GM18508 (cell line): Measurements from ENCODE around the gene AGPAT3.
"Not testable (repeated sequence)": the region's sequence is repeated elsewhere in the genome, so short reads cannot be mapped to it uniquely, and the experiment has no call there.

ENCODE experiments used
- ATAC-seq: cut with Tn5 transposase; IDR thresholded peaks from one replicate; pipeline ENCODE4 v1.9.1; 2021; ENCODE audit warnings: moderate number of reproducible peaks; ENCODE audit not compliant: insufficient read depth, unreplicated experiment

AGPAT3 gene

DNA sequence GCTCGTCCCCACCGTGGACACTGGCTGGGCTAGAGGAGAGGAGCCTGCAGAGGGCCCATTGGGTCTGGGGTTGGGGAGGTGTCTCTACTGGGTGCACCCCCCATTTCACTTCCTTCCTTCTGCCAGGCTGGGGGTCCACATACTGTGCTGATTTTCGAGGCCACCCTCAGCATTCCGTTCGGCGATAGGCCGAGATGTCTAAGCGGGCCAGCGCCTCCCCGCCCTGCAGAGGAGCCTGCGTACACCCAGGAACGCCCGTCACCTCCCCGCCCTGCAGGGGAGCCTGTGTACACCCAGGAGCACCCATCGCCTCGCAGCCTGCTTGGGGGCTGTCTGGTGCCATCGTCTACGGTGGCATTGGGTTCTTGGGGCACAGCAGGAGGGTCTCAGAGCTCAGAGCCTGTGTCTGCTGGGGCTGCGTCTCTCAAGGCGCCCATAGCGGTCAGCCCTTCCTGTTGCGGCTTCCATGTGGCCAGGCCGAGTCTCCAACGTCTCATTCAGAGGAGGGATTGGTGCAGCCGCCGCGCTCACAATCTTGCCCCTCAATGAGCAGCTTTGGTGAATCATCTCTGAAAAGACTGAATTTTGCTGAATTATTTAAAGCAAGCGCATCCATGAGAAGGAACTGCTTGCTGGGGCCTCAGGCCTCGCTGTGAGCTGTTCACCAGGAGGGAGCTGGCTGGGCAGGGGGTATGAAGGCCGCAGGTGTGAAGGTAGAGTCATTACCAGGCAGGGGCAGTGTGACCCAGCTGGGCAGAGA, 30.7 kb upstream of the AGPAT3 start:
- ATAC-seq: no peak

DNA sequence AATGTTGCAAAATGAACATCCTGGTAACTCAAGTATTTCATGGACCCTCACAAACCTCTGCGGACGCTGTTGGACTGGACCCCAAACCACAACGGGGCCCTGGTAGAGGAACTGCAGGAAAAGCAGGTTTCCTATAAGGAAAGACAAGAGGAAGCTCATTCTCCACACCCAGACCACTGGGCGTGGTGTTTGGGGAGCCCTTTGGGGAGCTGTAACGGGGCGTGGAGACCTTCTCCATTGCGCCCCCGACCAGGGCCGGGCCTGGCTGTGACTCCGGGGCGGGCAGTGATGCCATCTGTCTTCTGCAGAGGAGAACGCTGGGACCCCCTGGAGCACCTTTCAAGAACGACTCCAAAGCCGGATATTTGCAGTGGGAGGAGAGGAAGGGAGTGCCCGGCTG, 30.0 kb upstream of the AGPAT3 start:
- ATAC-seq: no peak

DNA sequence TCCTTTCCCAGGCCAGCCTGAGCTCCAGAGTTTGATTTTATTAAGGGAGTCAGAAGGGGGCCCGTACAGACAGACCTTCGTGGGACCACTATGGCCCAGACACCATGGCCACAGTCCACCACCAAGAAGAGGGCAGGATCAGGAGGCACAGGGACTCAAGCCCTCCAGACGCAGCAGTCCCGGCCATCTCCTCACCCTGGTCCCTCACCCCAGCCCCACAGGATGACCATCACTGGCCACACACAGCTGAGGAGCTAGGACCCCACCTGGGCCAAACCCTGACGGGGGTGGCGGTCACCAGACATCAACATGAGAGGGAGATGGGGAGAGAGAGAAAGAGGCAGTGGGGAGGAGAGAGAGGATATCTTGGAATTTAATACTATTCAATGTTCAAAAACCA, 29.2 kb upstream of the AGPAT3 start:
- ATAC-seq: no peak

DNA sequence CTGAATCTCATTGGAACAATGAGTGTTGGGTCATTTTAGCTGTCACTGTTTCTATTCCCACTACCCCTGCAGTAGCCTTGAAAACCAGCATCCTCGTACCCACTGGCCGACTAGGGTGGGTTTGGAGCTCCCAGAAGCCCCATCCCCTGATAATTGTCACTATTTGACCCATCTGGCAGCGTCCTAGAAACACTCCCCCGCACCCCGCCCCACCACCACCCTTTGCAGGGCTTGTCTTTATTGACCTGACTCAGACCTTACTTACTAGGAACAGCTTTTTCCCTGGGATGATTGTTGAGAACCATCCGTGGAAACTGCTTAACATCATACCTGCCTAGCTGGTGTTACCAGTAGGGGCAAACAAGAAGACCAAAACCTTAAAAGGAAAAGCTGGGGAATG, 28.4 kb upstream of the AGPAT3 start:
- ATAC-seq: no peak

DNA sequence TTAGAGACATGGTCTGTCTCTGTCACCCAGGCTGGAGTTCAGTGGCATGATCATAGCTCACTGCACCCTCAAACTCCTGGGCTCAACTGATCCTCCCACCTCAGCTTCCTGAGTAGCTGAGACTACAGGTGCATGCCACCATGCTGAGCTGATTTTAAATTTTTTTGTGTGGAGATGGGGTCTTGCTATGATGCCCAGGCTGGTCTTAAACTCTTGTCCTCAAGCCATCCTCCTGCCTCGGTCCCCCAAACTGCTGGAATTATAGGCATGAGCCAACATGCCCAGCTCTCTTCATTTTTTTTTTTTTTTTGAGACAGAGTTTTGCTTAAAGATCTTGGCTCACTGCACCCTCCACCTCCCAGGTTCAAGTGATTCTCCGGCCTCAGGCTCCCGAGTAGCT, 24.8 kb upstream of the AGPAT3 start:
- ATAC-seq: no peak

DNA sequence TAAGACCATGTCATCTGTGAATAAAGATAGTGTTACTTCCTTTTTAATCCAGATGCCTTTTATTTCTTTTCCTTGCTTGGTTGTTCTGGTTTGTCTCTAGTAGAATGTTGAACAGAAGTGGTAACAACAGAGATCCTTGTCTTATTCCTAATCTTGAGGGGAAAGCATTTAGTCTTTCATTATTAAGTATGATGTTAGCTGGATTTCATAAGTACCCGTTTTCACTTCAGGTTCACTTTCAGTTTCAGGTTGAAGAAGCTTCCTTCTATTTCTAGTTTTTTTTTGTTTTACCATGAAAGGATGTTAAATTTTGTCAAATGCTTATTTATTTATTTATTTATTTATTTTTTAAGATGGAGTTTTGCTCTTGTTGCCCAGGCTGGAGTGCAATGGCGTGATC, 22.3 kb upstream of the AGPAT3 start:
- no peak for ATAC-seq

DNA sequence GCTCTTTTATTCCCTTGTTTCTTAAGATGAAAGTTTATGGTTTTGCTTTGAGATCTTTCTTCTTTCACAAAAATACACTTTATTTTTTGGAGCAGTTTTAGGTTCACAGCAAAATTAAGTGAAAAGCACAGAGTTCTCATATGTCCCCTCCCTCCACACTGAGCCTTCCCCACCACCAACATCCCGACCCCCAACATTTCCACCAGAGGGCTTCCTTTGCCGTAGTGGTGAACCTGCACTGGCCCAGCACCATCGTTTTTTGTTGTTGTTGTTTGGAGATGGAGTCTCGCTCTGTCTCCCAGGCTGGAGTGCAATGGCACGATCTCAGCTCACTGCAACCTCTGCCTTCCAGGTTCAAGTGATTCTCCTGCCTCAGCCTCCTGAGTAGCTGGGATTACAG, 20.1 kb upstream of the AGPAT3 start:
- ATAC-seq: not testable (repeated sequence)

DNA sequence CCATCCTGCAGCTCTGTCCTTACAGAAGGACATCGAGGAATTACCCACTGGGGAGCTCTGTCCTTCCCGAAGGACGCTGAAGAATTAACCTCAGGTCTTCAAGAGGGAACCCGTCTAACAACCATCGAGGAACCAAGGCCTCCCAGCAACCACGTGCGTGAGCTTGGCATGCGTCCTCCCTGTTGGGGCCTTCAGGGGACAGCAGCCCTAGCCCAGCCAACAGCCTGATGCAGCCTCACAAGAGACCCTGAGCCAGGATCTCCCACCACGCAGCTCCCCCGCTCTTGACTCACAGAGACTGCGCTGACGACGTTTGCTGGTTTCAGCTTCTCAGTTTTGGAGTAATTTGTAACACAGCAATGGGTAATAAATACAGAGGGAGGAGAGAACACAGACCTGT, 19.6 kb upstream of the AGPAT3 start:
- ATAC-seq: no peak

DNA sequence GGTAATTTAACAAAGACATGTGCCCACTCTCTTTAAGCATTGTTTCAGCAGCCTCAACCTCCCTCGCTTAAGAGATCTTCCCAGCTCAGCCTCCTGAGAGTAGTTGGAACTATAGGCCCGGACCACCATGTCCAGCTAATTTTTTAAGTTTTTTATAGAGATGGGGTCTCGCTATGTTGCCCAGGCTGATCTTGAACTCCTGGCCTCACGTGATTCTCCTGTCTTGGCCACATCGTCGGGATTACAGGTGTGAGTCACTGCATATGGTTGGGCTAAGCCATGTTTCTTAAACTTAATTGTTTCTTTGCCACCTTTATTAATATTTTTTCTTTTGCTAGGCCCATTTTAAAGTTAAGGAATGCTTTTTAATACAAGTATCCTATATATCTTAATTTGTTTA, 18.6 kb upstream of the AGPAT3 start:
- no peak for ATAC-seq

DNA sequence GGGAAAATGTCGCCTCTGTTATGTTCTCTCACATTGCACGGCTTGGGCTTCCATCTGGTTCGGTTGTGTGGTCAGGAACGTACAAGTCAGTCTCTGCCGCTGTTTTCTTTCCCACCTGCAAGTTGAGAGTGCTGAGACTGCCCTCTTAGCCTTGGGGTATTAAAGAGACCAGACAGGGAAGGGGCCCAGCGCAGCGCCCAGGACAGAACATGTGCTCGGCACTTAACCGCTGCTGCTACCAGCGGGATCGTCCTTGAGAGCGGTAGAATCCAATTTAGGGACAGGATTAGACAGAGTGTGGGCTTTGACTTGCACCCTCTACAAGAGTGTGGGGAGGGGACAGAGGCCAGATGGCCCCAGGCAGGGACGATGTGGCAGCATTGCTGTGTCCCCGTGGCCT, 17.7 kb upstream of the AGPAT3 start:
- no peak for ATAC-seq

DNA sequence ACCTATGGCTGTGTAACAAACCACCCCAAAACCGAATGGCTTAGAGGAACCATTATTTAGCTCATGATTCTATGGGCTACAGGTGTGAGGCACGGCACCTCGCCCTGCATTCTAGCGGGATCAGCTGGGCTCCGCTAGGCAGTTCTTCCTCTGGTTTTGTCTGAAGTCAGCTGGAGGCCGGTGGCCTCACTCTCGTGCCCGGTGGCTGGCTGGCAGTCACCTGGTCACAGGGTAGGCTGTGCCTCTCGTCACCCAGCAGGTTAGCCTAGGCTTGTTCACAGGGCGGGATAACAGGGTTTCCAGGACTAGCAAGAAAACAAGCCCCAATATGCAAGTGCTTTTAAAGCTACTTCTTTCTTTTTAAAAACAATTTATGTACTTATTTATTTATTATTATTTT, 16.3 kb upstream of the AGPAT3 start:
- no peak for ATAC-seq

DNA sequence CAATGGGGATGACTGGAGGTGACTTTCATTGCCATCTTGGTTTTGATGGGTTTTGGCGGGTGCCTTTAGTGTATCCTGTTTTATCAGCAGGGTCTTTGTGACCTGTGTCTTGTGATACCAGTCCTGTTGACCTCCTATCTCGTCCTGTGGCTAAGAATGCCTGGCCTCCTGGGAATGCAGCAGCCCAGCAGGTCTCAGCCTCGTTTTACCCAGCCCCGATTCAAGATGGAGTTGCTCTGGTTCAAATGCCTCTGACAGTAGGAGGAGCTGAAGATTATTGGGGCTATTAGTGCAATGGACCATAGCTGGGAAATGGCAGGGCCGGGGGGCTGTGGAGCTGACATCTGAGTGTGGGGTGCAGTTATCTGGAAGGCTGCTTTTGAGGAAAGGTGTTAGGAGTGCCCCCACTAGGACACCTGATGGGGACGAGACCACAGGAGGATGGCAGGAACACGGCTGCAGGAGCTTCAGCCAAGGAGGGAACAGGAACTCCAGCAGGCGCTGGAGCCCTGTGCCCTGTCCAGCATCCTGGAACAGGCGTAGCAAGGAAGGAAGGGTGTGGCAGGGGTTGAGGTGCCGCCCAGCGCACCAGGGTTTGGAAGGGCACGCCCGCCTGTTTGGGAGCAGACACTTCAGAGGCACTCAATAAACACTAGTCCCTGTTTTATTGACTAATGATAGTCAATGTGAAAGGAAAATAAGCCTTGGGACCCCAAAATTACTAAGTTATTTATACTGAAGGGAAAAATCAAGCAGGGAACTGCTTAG, 15.3 kb upstream of the AGPAT3 start:
- no peak for ATAC-seq

DNA sequence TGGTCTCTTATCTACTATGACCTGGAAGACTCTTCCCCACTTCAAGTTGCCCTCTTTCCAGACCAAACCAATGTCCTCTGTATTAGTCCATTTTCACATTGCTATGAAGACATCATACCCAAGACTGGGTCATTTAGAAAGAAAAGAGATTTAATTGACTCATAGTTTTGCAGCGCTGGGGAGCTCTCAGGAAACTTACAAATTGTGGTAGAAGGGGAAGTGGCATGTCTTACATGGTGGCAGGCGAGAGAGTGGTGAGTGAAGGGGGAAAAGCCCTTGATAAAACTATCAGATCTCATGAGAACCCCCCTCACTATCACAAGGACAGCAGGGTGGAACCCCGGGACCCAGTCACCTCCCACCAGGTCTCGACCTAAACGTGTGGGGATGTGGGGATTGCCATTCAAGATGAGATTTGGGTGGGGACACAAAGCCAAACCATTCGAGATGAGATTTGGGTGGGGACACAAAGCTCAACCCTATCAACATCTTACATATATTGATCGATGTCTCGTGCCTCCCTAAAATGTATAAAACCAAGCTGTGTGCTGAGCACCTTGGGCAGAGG, 14.2 kb upstream of the AGPAT3 start:
- ATAC-seq: no peak

DNA sequence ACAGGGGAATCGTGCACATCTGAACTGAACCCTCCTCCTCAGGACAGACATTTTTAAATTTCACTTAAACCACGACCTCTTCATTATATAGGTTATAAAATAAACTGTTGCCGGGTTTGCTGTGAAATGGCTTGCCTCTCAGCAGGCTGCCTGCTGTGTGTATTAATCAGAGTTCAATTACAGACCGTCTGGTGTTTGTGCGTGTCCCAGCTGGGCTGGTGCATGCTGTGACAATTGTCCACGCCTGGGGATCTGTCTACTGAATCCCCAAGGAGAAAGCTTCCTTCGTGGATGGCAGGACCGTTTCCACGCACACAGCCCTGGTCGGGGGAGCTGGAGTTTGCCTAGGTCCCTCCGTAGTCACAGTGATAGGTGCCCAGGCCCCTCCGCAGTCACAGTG, 13.4 kb upstream of the AGPAT3 start:
- ATAC-seq: no peak

DNA sequence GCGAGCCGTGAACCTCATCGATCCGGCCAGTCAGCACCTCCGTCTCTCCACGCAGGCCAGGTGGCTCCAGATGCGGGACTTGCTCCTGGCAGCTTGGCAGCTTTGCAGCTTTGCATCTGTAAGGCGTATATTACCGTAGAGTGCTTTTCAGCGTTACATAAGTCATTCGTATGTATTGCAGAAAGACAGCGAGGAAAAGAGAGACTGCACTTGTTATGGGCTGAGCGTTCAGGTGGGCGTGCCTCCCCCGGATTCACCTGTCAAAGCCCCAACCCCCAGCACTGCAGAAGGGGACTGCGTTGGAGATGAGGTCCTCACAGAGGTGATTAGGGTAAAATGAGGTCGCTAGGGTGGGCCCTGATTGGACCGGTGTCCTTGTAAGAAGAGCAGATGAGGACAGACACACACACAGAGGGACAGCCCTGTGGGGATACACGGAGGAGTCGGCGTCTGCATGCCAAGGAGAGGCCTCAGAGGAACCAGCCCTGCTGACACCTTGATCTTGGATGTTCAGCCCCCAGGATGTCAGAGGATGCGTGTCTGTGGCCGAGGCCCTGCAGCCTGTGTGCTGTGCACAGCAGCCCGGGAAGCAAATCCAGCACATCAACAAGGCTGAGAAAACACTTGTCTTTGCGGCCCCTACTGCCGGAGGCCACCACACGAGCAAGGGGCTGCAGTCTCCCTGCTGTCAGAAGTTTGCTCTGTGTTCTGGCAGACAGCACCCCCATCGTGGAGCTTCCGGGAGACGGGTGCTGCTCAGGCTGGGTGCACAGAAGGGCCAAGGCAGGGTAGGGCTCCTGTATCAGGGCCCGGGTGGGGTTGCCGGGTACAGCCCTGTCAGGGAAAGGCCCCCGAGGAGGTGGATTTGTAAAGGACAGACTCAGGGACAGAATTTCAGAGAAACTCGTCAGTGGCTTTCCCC, 10.9 kb upstream of the AGPAT3 start:
- ATAC-seq: no peak

DNA sequence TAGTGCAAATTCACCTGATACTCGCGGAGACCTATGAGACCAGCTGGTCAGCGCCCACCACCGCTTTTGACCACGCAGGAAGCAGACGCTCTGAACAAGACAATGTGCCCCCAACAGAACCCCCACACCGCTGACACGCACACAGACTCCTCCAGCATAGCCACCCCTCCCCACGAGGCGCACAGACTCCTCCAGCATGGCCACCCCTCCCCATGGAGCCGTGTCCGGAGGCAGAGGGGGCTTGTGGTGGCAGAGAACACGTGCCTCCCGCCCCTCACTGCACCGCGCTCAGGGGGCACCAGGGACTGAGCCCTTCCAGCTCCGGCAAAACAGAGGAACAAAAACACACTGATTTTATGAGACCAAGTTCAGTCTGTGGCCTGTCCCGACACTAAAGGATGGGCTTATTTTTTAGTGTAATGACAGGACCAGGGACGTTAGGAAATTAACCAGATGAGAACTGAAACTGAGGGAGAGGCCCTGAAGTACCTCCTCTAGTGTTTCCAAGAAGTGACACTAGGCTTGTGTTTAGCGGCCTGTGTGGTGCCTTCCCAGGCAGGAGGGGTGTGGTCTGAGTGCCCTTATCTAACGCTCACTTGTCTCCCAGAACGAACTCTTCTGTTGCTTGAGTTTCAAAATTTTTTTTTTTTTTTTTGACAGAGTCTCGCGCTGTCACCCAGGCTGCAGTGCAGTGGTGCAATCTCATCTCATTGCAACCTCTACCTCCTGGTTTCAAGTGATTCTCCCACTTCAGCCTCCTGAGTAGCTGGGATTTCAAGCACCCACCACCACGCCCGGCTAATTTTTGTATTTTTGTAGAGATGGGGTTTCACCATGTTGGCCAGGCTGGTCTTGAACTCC, 10.0 kb upstream of the AGPAT3 start:
- no peak for ATAC-seq

DNA sequence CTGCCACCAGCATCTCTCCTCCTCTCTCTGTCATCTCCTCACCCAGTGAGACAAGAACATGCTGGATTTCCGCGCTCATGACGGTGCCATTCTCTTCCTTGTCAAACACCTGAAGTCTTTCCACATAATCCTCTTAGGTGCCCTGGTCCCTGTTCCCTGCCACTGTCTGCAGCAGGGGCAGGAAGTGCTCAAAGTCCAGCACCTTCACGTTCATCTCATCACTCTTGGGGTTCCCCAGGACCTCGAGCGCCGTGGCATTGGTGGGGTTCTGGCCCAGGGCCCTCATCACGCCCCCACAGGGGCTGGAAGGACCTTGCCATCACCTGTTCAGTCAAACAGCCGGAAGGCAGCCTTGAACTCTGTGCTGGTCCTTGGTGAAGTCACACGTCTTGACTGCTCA, 9.1 kb upstream of the AGPAT3 start:
- ATAC-seq: no peak

DNA sequence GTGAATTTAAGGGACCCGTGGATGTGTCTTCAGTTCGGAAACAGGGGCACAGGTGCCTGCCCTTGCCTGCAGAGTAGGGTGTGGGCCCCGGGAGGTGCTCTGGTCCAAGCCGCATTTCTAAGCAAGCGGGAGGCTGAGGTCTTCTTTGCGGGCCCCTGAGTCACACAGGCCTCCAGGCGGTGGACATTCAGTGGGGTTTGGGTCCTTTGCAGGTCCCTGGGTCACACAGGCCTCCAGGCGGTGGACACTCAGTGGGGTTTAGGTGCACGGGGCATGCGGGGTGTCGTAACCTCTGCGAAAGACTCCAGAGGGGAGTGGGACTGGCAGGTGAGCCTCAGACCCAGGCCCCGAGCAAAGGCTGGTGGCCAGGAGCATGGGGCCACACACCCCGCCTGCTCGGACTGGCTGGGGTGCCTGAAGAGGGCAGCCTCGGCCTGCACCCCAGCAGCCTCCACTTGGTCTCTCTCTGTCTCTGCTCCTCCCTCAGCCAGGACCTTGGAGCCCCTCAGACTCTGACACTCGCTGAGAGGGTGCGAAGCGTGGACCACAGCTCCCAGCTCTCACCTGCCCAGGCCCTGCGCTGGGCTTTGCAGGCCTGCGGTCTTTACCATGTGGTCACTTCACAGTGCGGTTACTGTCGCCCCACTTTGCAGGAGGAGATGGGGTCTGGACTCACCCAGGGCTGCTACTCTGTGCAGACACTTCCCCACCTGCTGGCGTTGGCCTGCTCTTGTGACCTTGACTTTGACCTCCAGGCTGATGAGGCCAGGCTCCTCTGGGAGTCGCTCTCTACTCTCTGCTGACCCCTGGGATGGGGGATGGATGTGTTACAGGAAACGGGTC, 6.0 kb upstream of the AGPAT3 start:
- no peak for ATAC-seq

DNA sequence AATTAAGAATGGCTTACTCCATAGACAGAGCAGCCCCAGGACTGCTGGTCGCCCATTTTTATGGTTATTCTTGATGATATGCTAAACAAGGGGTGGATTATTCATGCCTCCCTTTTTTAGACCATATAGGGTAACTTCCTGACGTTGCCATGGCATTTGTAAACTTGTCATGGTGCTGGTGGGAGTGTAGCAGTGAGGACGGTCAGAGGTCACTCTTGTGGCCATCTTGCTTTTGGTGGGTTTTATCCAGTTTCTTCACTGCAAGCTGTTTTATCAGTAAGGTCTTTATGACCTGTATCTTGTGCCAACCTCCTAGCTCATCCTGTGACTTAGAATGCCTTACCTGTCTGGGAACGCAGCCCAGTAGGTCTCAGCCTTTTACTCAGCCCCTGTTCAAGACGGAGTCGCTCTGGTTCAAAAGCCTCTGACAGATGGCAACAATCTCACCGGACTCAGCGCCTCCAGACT, 5.2 kb upstream of the AGPAT3 start:
- ATAC-seq: no peak
